HCT116 (cell line): Measurements from ENCODE around the gene CACNA1C. TPM values are rescaled to one million over a fixed set of nuclear protein-coding genes. Genes with fewer than 3 reads are reported as not detected.

Experiments
- ATAC-seq: fragments of 200-7000 bp; cut with Tn5 transposase; 2 replicates; pipeline ENCODE4 v1.9.1; 2020; ENCODE audit warnings: mild to moderate bottlenecking, moderate library complexity
- BruUV-seq: library from RNA; stranded (reverse); fragments of 400-500 nt; replicated peaks from 2 replicates; lab custom pipeline; 2021; lab: Mats Ljungman, UMichigan
- CTCF ChIA-PET: fragments of 300-600 bp; sonication (Branson Sonifier 250); formaldehyde crosslinking; loops from one replicate; lab custom pipeline; 2021; ENCODE audit warnings: antibody characterized with exemption; lab: Charles Lee
- POLR2A ChIA-PET: fragments of 300-600, 350-600 bp; sonication (Branson Sonifier 250); formaldehyde crosslinking; loops from one replicate; lab custom pipeline; 2021; ENCODE audit warnings: antibody characterized with exemption; lab: Charles Lee
- RAD21 ChIA-PET, 2 experiments: fragments of 300-600 bp; sonication (Branson Sonifier 250); formaldehyde crosslinking; loops; one replicate each; lab custom pipeline; 2023; ENCODE audit warnings: low total read pairs in 2 of 2; ENCODE audit not compliant: uncharacterized antibody in 2 of 2, unreplicated experiment in 2 of 2, low non-redundant PET in 1 of 2; lab: Charles Lee
- DNase-seq: peaks from one replicate; pipeline ENCODE4 v3.0.0-alpha.2; 2010; ENCODE audit warnings: low read depth, low spot score
- H2AFZ ChIP-seq: fragments of 200-600 bp; shearing (Covaris generic), sonication (generic); 2 replicates; pipeline ENCODE4 v1.6.1; 2017; ENCODE audit warnings: low read depth, mixed run types, mixed read lengths, antibody characterized with exemption, low read length; ENCODE audit not compliant: poor library complexity, severe bottlenecking
- H3K27ac ChIP-seq: 2 replicates; pipeline ENCODE4 v1.5.1; 2012; ENCODE audit warnings: low read depth, low read length
- H3K27me3 ChIP-seq: fragments of 200-600 bp; sonication (generic); 2 replicates; pipeline ENCODE4 v1.6.1; 2016; ENCODE audit warnings: mixed run types, low read length, mixed read lengths; ENCODE audit not compliant: insufficient read depth
- H3K36me3 ChIP-seq, 2 experiments: fragments of 200-500 bp in 1 of 2; fragments of 200-600 bp in 1 of 2; sonication (Bioruptor generic) in 1 of 2; sonication (generic) in 1 of 2; 2 replicates each; pipeline versions ENCODE4 v1.5.1 to v1.6.1; 2014 to 2016; ENCODE audit warnings: low read length in 2 of 2, inconsistent platforms in 1 of 2, mixed read lengths in 1 of 2, mixed run types in 1 of 2; ENCODE audit not compliant: insufficient read depth in 2 of 2, control insufficient read depth in 1 of 2
- H3K4me1 ChIP-seq, 2 experiments: fragments of 200-600 bp in 1 of 2; sonication (generic) in 1 of 2; 2 replicates each; pipeline versions ENCODE4 v1.5.1 to v1.6.1; 2012 to 2017; ENCODE audit warnings: low read length in 2 of 2, inconsistent platforms in 1 of 2, mild to moderate bottlenecking in 1 of 2, mixed read lengths in 1 of 2, mixed run types in 1 of 2, moderate library complexity in 1 of 2; ENCODE audit not compliant: insufficient read depth in 2 of 2, control insufficient read depth in 1 of 2
- H3K4me2 ChIP-seq: fragments of 200-600 bp; sonication (generic); 2 replicates; pipeline ENCODE4 v1.6.1; 2017; ENCODE audit warnings: mixed run types, low read length, mixed read lengths
- H3K4me3 ChIP-seq, 2 experiments: fragments of 200-600 bp in 1 of 2; sonication (generic) in 1 of 2; replicated peaks in 1 of 2; 2 replicates each; pipeline ENCODE4 v1.5.1; 2011 to 2016; ENCODE audit warnings: low read length in 2 of 2, control low read depth in 1 of 2, low read depth in 1 of 2, mild to moderate bottlenecking in 1 of 2, mixed read lengths in 1 of 2, mixed run types in 1 of 2
- H3K79me2 ChIP-seq: fragments of 200-600 bp; sonication (generic); 2 replicates; pipeline ENCODE4 v1.6.1; 2017; ENCODE audit warnings: mild to moderate bottlenecking, mixed run types, low read length, moderate library complexity, mixed read lengths; ENCODE audit not compliant: insufficient read depth
- H3K9ac ChIP-seq: fragments of 200-600 bp; sonication (generic); 2 replicates; pipeline ENCODE4 v1.6.1; 2016; ENCODE audit warnings: low read length, mixed read lengths
- H3K9me2 ChIP-seq: fragments of 200-600 bp; sonication (generic), shearing (Covaris generic); 2 replicates; pipeline ENCODE4 v1.6.1; 2017; ENCODE audit warnings: mixed run types, mild to moderate bottlenecking, moderate library complexity; ENCODE audit not compliant: insufficient read depth
- H3K9me3 ChIP-seq, 2 experiments: fragments of 200-500 bp in 1 of 2; fragments of 200-600 bp in 1 of 2; sonication (Bioruptor generic) in 1 of 2; sonication (generic) in 1 of 2; 2 replicates each; pipeline ENCODE4 v1.6.1; 2014 to 2017; ENCODE audit warnings: low read length in 2 of 2, mixed read lengths in 2 of 2, inconsistent platforms in 1 of 2, low read depth in 1 of 2, mild to moderate bottlenecking in 1 of 2, mixed run types in 1 of 2, moderate library complexity in 1 of 2; ENCODE audit not compliant: control insufficient read depth in 1 of 2, insufficient read depth in 1 of 2
- H4K20me1 ChIP-seq: fragments of 200-600 bp; sonication (generic), shearing (Covaris generic); 2 replicates; pipeline ENCODE4 v1.6.1; 2017; ENCODE audit warnings: mixed run types, mild to moderate bottlenecking, moderate library complexity; ENCODE audit not compliant: insufficient read depth
- EZH2 ChIP-seq: fragments of 200-600 bp; sonication (generic); IDR thresholded peaks from 2 replicates; pipeline ENCODE4 v1.6.1; 2017; ENCODE audit warnings: antibody characterized with exemption, mixed run types
- RAD21 ChIP-seq: IDR thresholded peaks from 2 replicates; pipeline ENCODE4 v1.6.1; 2012; ENCODE audit warnings: low read depth, mild to moderate bottlenecking
- REST ChIP-seq: IDR thresholded peaks from 2 replicates; pipeline ENCODE4 v1.6.1; 2012; ENCODE audit warnings: low read depth
- ZFX ChIP-seq: fragments of 450-650 bp; IDR thresholded peaks from 2 replicates; pipeline ENCODE4 v1.6.1; 2017
- intact Hi-C: fragments of 100-400 bp; cut with micrococcal nuclease; formaldehyde crosslinking; loops from 2 replicates; pipeline ENCODE4 v1.10.0; 2022
- total RNA-seq: library from RNA; stranded (reverse); gene quantifications from one replicate; pipeline ENCODE4 v1.2.1, GENCODE V29; 2021; ENCODE audit not compliant: unreplicated experiment
- TF ChIP-seq, protein P1 (sequence below), 3 experiments: fragments of 200-600 bp in 1 of 3; sonication (generic) in 1 of 3; IDR thresholded peaks in 2 of 3; conservative IDR thresholded peaks in 1 of 3; 2 replicates each; pipeline ENCODE4 v1.5.1; 2012 to 2017; ENCODE audit warnings: low read depth in 2 of 3, low read length in 2 of 3, antibody characterized with exemption in 1 of 3, borderline replicate concordance in 1 of 3, control low read depth in 1 of 3, mild to moderate bottlenecking in 1 of 3, mixed read lengths in 1 of 3, mixed run types in 1 of 3, moderate library complexity in 1 of 3; ENCODE audit not compliant: insufficient read depth in 1 of 3

CACNA1C gene
- total RNA-seq, 1 experiment from 2014 or later = 0.05 TPM

GRCh38 chr12:2304223-2304622 lies 251.4 kb downstream of the CACNA1C start:
- Histone ChIP-seq H3K9me2 (no peaks in the 10 kb centered on the region), H2AFZ (no peak overlapping the region), H3K4me3 (no peak overlapping the region), H4K20me1 (no peaks in the 10 kb centered on the region), H3K36me3 (no peaks in the 10 kb centered on the region), H3K9ac (no peak overlapping the region), H3K79me2 (no peaks in the 10 kb centered on the region), H3K27ac (no peak overlapping the region), H3K27me3 (peaks cover 3% of the 10 kb centered on the region; the same call in 1 of the 2 replicates), H3K4me2 (no peak overlapping the region), H3K9me3 (peaks cover 5 to 6% of the 10 kb centered on the region in 2 experiments; a peak in 1 of 4 replicates), H3K4me1 (no peaks in the 10 kb centered on the region)
- intact Hi-C loops = no loop called here
- no peak for DNase-seq
- no peak for TF ChIP-seq EZH2
- 0 out of 2 replicates have a peak, but pooled peaks have one; percentile 6 for TF ChIP-seq RAD21
- ChIA-PET RAD21 (no interaction called here), POLR2A (no interaction called here), CTCF (no interaction called here)
- BruUV-seq = no TSS peak
- ATAC-seq = no peak

- no peak for ATAC-seq
Observed at GRCh38 chr12:2306012-2306411, 253.2 kb downstream of the CACNA1C start.

More at GRCh38 chr12:2306012-2306411, 253.2 kb downstream of the CACNA1C start:
- no peak overlapping the region for H3K27ac ChIP-seq
- CTCF ChIA-PET = no interaction called here
- H2AFZ ChIP-seq = no peak overlapping the region
- TF ChIP-seq REST (no peak), ZFX (no peak)
- TF ChIP-seq, protein P1, sequence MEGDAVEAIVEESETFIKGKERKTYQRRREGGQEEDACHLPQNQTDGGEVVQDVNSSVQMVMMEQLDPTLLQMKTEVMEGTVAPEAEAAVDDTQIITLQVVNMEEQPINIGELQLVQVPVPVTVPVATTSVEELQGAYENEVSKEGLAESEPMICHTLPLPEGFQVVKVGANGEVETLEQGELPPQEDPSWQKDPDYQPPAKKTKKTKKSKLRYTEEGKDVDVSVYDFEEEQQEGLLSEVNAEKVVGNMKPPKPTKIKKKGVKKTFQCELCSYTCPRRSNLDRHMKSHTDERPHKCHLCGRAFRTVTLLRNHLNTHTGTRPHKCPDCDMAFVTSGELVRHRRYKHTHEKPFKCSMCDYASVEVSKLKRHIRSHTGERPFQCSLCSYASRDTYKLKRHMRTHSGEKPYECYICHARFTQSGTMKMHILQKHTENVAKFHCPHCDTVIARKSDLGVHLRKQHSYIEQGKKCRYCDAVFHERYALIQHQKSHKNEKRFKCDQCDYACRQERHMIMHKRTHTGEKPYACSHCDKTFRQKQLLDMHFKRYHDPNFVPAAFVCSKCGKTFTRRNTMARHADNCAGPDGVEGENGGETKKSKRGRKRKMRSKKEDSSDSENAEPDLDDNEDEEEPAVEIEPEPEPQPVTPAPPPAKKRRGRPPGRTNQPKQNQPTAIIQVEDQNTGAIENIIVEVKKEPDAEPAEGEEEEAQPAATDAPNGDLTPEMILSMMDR (IDR thresholded peaks at IDR 0.05 in 2 of 3, conservative IDR thresholded peaks at IDR 0.05 in 1 of 3; ENCODE audit: borderline replicate concordance in 1 of 3, insufficient read depth in 1 of 3, low read depth in 2 of 3, low read length in 2 of 3) = no peak
- TF ChIP-seq, all 23 proteins: peak for 0
- ChIA-PET POLR2A (no interaction called here), RAD21 (no interaction called here)
- peaks cover 5 to 6% of the 10 kb centered on the region in 2 experiments; a peak in 1 of 4 replicates for H3K9me3 ChIP-seq
- H3K4me2 ChIP-seq = no peak overlapping the region
- no peaks in the 10 kb centered on the region for H4K20me1 ChIP-seq
- H3K79me2 ChIP-seq = no peaks in the 10 kb centered on the region
- H3K4me3 ChIP-seq = no peak overlapping the region
- no peak for DNase-seq
- no peaks in the 10 kb centered on the region for H3K9me2 ChIP-seq
- peaks cover 3% of the 10 kb centered on the region; the same call in 1 of the 2 replicates for H3K27me3 ChIP-seq
- BruUV-seq = no TSS peak
- H3K4me1 ChIP-seq = no peaks in the 10 kb centered on the region
- no peak overlapping the region for H3K9ac ChIP-seq
- intact Hi-C loops = no loop called here
- H3K36me3 ChIP-seq = no peaks in the 10 kb centered on the region
